DMS 273 (cell line): Measurements from ENCODE around the gene CTDSP2.
"Not testable (repeated sequence)": the region's sequence is repeated elsewhere in the genome, so short reads cannot be mapped to it uniquely, and the experiment has no call there.

Source experiments
- DNase-seq: peaks from one replicate; lab custom pipeline; 2025; ENCODE audit not compliant: unreplicated experiment; lab: John Stamatoyannopoulos, UW

The CTDSP2 gene

DNA sequence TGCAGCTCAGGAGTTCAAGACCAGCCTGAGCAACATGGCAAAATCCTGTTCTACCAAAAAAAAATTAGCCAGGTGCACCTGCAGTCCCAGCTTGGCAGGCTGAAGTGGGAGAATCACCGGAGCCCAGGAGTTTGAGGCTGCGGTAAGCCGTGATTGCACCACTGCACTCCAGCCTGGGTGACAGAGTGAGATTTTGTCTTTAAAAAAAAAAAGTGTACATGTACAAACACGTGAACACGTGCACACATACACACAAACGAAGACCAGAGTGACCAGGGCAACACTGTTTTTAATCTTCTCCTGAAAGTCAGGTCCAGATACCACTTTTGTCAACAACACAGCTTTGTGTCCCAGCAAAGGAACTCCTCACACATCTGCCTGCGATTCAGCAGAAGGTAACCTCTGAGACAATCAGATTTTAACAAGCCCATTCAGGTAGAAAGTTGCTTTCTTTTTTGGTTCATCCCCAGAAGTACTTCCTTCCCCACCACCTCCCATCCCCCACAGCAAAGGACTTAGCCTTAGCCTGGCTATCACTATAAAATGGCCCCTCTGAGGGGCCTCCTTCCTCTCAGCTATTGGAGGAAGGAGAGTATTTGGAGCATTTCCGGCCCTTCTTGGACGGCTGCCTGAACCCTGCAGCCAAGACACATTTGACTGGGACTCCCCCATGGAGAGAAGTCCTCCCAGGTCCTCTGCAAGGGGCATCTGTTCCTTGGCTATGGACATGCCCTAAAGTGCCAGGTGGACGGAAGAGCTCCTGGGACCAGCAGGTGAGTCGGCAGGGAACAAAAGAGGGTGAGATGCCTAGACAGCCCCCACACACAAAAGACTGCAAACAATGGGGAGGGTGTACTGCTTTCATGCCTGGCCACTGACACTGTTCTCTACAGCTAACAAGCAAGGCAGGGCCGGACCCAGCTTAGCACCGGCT, 9.8 kb downstream of the CTDSP2 start:
- peak; percentile 66 for DNase-seq

DNA sequence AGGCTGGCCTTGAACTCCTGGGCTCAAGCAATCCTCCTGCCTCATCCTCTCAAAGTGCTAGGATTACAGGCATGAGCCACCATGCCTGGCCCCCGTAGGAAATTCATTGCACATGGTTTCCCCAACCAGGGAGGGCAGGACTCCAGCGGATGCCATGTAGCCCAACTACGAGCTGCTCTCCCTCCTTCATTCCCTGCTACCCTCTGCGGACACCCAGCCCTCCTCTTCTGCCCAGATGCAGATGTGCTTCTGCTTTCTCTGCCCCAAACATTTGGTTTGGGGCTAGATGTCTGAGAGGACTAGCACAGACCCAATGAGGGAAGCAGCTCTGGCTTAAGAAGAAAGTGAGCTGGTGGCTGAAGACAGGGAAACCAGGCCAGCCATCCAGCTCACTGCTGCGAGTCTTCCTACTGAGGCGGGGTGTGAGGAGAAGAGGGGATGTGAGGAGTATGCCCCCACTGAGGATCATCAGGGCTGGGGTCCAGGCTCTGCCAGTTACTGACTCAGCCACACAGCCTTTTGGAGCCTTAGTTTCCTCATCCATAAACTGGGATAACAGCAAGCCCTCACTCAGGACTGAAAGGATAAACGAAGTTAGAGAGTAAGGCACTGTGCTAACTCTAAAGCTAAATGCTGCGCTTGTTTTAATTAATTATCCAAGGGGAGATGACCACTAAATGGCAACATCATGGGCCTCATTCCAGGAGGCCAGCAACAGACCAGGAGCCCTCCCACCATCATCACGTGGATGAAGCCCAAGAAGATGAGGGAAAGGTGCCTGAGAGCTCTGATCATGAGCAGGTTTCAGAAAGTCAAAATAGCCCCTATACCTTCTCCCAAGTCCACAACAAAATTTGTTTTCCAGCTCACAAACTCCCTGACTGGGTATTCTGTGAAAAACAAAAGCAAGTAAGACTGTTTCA, 10.9 kb downstream of the CTDSP2 start:
- no peak for DNase-seq

DNA sequence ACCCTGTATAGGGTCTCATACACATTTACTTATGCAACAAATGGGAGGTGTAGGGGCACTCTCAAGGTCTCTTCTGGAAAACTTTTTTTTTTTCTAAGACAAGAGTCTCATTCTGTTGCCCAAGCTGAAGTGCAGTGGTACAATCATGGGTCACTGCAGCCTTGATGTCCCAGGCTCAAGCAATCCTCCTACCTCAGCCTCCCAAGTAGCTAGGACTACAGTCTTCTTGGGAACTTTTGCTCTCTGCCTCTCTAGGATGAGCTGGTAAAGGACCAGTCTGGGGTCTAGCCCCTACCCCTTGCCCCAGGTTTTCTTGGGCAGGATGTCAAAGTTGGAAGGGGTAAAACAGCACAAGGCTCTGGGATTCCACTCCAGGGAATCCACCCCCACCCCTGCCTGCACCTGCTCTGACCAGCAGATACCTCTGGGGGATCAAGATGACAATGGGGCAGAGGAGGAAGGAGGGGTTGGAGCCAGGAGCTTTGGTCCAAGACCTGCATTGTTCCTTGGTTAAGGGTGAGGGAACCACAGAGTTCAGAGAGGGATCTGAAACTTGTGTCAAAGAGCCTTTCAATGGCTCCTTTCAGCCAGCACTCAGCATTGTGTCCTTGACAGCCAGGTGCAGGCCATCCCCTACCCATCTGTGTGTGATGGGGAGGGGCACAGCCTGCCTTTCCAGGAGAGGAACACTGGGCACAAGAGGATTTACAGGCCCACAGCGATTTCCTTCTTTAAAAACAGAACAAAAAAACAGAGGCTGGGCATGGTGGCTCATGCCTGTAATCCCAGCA, 12.2 kb downstream of the CTDSP2 start:
- no peak for DNase-seq

DNA sequence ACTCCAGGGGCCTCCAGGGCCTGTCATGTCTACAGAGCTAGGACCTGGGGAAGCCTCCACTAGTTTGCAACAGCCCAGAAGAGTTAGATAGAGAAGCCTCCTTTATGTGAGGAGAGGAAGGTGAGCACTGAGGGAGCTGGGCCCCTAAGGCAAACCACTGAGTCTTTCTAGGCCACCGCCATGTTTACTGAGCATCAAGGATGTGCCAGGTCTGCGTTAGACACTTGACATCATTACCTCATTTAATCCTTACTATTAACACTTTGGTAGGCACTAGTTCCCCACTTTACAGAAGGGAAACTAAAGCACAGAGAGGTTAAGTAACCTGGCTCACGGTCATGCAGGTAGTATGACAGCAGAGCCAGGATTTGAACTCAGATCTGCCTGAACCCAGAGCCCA, 12.9 kb downstream of the CTDSP2 start:
- no peak for DNase-seq

DNA sequence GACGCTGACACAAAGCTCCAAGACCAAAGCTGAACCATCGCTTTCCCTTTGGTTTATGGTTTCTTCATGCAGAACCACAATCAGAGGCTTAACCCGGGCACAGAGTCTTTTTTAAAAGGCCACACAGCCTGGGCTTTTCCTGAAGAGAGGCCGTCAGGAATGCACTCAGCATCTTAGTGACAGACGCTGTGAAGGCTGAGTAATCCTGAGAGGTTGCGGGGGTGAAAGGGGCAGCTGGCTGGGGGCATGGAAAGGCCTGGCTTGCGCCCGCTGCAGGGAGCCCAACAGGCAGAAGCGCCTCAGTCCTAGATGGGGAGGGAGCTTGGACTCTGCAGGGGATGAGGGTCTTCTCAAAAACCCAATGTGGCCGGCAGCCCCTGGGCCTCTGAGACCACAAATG, 13.6 kb downstream of the CTDSP2 start:
- DNase-seq = peak; percentile 55

DNA sequence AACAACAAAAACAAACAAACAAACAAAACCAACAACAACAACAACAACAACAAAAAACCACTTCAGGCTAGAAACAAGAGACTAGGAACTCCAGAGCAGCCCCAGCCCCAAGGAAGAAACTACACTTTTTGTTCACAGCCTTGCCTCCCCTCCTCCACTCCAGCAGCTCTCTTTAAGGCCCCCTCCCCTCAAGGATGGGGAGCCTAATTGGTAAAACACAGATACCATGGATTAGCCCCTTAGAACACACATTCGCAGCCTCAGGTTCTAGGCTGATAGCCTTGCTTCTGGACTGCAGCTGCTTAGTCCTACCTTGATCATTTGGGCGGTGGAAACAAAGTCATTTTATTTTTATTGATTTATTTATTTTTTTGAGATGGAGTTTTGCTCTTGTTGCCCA, 16.1 kb downstream of the CTDSP2 start:
- no peak for DNase-seq

DNA sequence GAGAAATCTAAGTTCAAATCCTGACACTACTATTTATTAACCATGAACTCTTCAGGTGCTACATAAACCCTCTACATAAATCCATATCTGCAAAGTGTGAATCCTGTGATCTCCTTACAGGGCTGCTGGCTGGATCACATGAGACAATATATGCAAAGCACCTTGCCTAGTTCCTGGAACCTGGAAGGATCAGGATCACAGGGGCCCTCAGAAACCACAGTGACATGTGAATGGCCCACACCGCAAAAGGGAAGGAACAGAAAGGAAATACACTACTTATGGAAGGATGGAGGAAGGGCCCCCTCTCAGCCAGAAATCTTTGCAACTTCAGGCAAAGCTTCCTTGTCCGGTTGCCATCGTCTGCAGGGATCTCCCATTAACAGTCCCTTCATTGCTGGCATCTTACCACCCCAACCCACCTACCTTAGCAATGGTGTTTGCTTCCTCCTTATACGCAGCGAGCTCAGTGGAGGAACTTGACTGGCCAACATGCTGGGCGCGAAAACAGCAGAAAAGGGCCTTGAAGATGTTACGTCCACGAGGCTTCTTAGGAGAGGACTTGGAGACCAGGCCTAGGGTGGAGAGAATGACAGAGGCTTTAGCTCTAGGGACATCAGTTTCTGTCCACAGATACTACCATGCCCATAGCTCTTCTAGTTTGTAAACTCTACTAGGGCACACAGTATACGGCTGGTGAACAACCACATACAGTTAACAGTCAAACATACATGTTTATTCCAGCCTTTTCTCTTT, 17.3 kb downstream of the CTDSP2 start:
- no peak for DNase-seq

DNA sequence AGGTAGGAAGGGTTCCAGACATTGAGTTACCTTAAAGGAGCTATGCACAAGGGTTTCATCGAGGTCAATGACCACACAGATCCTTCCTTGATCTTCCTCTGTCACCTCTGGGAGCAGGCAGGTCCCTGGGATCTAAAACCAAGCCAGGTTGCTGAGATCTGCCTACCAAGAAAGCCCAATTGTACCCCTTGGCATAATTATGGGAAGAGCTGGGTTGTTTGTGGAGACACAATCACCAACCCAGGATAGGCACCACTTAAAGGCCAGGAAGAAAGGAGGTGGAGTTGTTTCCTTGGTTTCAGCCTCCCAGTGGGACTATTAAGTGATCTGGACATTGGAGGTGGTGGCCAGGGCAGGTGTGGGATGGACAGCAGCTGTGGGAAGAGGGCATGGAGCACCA, 19.6 kb downstream of the CTDSP2 start:
- no peak for DNase-seq

DNA sequence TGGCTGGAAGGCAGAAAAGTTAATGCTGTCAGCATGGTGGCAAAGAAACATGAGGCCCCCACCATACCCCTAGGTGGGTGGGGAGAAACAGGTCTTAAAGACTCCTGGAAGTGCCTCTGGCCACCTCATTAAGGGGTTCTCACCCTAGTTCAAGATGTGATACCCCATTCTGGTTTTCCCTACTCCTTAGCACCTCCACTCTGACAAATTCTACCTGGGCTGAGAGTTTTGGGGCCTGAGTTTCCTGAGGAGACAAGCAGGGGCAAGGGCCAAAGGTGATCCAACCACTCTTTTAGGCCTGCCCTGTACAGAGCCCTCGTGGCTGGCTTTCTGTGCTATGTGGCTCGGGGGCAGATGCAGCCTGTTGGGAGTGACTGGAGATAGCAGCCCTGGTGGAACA, 20.1 kb downstream of the CTDSP2 start:
- no peak for DNase-seq

DNA sequence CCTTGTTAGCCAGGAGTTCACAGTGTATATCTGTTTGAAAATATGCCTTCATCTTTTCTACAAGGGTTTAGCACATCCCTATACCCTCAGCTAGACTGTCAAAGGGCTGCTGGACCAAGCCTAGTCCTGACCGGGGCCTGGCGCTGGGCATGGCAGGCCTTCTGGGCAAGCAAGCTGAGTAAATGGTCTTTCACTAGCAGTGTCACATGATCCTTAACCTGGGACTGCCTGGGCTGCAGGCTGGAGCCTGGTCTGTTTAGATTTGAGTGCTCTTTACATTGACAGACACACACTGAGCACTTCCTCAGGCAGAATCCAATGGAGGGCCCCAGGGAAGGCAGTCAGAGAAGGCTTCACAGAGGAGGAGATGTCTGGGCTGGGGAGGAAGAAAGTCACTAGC, 21.1 kb downstream of the CTDSP2 start:
- DNase-seq = no peak

DNA sequence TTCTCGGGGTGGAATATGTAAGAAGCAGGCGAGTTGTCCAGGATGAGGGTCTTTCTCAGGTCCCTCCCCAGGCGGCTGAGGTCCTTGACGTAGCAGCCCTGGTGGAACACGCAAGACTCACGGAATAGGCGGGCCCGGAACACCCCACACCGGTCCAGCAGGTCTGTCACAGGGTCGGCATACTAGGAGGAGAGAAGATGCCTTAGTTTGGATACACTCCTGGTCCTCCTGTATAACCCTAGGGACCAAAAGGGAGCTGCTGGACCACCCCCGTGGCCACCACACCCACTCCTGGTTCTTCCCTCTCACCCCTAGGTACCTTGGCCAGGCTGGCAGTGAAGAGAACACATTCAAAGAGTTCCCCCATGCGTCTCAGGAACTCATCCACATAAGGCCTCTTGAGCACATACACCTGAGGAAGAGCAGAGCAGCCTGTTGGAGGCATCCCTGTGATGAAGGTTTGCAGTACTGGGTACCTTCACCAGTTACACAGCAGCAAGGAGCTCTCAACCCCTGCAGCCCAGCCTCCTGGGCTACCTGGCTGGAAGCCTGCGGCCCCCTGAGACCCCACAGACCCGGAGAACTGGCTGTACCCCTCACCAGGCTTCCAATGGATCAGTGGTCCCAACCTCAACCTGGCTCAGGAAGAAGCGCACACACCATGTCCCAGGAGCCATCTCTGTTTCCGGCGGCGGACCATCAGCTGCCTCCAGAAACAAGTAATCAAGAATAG, 22.5 kb downstream of the CTDSP2 start:
- no peak for DNase-seq

DNA sequence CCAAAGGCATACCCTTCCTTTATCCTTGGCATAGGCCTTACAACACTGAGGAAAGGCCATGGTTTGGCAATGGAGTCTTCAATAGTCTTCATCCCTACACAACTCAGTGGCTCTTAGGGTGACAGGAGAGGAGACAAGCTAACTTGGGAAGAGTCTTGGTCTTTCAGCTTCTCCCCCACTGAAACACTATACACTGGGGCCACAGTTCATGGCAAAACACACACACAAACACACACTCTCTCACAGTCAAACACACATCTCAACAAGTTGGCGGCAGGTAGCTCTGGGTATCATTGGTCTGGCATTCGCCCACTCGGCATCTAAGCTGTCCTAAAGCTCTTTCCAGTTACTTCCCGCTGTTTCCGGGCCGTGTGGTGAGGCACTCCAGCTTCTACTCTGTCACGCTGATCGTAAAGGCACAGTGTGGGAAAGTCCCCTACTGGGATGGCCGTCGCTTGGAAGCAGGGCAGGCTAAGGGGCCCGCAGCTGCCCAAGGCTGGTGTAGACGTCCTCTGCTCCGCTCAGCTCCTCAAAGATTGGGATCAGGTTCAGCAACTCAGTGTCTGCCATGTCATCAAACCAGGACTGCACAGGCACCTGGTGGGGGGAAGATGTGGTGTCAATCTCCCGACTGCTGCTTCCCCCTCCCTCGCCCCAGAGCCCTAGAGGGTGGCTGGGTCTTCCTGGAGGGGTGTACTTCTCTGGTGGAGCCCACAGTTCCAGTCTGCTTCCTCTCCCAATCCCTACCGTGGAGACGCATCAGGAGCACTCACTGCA, 23.2 kb downstream of the CTDSP2 start:
- DNase-seq = no peak

DNA sequence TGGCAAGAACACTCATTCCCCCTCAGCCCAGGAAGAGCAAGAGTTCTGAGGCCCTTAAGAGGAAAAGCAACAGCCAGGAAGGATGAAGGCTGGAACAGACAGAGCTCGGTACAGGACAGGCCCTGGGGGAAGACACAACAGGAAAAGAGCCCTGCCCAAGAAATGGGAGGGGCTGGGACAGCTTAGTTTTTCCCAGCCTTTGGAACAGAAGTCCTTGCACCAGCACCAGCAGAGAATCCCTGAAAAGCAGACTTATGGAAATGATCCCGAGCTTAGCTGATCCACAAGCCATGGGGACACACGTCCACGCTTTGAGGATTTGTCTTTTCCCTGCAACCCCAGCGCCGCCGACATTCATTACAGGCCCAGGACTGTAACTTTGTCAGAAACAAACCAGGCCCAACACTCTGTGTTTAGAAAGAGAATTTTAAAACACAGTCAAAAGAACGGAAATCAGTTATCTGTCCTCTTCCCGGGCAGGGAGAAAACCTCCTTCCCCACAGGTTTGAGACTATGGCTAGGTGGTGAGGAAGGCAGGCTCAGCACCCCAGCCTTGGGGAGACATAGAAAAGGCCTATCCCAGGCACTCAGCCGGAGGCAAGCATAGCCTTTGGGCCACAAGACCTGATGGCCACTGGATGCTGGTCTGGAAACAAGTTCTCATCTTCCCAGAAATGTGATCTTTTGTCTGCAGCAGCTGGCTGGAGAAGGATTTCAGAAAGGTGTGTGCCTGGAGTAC, 24.0 kb downstream of the CTDSP2 start:
- DNase-seq = no peak

DNA sequence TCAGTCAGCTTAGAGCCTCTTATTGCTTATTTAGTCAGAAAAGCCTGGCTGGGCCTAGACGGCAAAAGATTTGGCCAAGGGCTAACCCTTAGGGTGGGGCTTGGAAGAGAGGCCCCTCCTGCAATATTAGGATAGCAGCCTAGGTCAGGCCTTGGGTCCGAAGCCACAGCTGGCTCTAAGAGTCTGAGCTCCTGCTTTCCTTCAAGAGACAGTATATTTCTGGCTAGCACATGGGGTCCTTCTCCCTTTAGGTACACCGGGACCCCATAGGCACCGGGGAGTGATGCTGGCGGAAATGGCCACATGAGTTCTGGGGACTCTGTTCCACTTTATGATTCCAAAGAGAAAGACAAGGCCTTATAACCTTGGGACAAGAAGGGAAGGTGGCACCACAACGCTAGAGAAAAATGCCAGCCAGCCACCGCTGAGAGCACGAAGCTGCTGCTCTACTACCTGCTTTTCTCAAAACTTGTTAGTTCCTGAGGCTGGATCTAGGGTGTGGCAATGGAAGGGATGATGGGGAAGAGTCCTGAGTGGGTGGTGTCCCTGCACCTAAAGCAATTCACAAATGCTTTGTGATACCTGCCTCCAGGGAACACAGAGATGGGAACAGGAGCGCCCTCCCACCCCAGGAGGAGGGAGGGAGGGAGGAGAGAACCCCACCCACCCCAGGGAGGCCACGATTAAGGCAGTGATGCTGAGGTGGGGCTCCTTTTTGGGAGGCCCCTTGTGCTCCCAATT, 24.9 kb downstream of the CTDSP2 start:
- no peak for DNase-seq

DNA sequence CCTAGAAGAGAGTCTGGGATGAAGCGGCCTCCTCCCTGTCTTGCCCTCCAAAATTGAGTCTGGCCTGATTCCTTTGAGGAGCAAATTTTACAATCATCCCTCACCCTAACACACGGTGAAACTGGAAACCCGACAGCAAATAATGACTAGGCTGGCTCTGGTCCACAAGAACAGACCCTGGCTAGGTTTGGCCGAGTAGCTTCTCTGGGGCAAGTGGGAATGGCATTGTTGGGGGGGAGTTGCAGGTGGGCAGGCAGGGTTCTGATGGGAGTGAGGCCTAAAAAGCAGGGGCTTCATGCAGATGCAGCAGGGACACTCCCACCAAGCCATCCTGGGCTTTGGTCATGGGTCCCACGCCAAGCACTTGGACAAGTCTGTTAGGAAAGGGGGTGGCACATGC, 25.5 kb downstream of the CTDSP2 start:
- not testable (repeated sequence) for DNase-seq

DNA sequence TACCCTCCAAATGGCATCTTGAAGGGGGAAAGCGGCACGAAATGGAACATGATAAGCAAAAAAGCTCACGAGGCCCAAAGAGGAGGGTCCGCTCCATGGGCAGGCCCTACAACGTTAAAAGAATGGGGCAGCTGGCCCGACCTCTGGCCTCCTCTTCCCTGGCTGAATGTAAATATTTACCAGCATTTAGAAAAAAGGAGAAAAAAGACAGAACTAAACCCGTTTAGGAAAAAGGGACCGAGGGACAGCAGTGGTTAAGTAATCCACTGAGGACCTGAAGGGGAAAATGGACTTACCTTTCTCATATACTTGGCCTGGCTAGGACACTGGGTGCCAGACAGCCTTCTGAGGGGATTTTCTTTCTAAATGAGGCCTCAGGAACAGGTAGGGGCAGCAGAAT, 26.4 kb downstream of the CTDSP2 start:
- DNase-seq = not testable (repeated sequence)

DNA sequence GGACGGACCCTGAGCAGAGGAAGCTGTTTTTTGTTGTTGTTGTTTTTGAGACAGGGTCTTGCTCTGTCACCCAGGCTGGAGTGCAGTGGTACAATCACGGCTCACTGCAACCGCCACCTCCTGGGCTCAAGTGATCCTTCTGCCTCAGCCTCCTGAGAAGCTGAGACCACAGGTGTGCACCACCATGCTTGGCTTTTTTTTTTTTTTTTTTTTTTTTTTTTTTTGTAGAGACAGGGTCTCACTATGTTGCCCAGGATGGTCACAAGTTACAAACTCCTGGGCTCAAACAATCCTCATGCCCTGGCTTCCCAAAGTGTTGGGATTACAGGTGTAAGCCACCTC, 28.6 kb downstream of the CTDSP2 start:
- DNase-seq = not testable (repeated sequence)
